ENCODE data around the gene MICOS13.
A peak's percentile ranks its signal among the peaks of the same experiment; 100 is the strongest.
"Not testable (repeated sequence)": the region's sequence is repeated elsewhere in the genome, so short reads cannot be mapped to it uniquely, and the experiment has no call there.

The MICOS13 gene

DNA sequence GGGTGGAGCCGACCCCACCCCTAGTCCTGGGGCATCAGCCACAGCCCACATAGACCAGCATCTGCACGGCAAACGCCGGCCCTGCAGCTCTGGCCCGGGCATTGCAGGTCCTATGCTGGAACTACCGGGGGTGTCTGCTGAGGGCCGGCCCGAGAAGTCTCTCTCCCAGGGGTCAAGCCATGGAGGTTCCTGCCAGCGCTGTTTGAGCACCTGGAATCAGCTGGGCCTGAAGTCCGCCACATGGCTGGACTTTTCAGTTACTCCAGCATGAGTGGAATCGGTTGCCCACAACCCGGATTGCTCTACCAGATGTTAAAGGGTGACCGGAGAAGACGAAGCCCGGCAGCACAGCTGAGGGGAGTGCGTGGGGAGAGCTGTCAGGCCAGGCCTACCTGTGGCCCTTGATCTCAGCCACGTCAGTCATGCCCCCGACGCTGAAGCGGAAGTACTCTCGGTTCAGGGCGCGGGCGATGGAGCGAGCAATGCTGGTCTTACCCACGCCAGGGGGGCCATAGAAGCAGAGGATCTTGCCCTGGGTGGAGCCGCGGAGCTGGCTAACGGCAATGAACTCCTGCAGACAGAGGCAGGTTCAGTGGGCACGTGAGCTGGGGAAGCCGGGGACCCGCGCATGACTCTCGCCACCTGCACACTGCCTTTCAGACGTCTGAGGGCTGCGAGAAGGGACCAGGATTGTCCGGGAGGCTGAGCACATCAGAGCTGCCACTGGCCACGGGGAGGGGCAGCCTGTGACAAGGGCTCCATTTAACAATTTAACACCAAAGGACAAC, 18.5 kb upstream of the MICOS13 start:
- no peak for DNase-seq

DNA sequence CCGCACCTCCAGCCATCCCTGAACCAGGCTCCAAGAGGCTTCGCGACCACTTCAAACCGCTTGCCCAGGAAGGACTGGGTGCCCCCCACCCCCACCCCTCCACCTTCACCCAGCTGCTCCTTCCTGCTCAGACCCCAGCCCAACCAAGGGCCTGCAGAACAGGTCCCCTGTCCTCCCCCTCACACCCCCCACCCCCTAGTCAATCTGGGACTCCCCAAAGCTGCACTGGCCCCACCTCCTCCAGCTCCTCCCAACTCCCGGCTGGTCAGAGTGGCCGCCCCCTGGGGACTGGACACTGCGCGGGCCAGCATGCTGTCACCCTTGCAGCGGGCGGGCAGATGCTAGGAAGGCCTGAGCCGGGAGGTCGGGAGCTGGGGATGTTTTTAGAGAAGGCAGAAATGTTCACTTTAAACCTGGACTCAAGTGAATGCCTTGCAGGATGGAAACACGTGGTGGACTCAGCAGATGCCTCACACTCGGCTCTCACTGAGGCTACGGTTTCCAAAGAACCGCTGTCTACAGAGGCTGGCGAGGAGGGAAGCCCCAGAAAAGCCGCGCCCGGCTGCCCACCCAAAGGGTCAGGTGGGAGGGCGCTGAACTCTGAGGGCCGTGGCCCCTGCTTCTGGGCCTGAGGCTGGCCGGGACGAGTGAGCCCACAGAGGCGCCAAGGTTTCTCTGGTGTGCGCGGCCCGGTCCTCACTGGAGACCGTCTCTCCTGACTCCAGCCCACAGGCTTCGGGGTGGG, 17.7 kb upstream of the MICOS13 start:
- no peak for DNase-seq

GRCh38 chr19:5697022-5697889, 16.9 kb upstream of the MICOS13 start:
- no peak for DNase-seq

GRCh38 chr19:5696196-5697021, 16.1 kb upstream of the MICOS13 start:
- DNase-seq: no peak

- DNase-seq: no peak
These were observed 15.4 kb upstream of the MICOS13 start for GRCh38 chr19:5695649-5696195.

GRCh38 chr19:5694956-5695648, 14.8 kb upstream of the MICOS13 start:
- DNase-seq: no peak

- no peak for DNase-seq
These were observed 14.0 kb upstream of the MICOS13 start for GRCh38 chr19:5694167-5694955.

GRCh38 chr19:5693195-5694166, 13.2 kb upstream of the MICOS13 start:
- DNase-seq: no peak

DNA sequence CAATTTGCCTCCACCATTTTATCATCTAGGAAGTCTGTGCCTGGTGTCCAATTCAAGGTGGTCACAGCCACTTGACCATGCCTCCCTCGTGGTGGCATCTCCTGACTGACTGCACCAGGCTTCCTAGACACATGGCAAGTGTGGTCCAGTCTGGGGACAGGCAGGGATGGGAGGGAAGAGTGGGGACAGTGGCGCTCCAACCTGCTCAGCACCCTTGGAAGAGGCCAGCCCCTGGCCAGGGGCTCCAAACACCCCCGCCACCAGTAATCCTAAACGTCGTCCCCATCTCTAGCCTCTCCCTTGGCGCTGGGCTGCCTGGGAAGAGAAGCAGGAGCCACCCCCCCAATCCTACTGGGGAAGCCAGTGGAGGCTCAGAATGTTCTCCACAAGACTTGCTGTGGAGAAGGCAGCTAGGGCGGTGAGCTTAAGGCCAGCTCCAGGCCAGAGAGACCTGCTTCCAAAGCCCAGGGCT, 12.4 kb upstream of the MICOS13 start:
- DNase-seq: no peak

DNA sequence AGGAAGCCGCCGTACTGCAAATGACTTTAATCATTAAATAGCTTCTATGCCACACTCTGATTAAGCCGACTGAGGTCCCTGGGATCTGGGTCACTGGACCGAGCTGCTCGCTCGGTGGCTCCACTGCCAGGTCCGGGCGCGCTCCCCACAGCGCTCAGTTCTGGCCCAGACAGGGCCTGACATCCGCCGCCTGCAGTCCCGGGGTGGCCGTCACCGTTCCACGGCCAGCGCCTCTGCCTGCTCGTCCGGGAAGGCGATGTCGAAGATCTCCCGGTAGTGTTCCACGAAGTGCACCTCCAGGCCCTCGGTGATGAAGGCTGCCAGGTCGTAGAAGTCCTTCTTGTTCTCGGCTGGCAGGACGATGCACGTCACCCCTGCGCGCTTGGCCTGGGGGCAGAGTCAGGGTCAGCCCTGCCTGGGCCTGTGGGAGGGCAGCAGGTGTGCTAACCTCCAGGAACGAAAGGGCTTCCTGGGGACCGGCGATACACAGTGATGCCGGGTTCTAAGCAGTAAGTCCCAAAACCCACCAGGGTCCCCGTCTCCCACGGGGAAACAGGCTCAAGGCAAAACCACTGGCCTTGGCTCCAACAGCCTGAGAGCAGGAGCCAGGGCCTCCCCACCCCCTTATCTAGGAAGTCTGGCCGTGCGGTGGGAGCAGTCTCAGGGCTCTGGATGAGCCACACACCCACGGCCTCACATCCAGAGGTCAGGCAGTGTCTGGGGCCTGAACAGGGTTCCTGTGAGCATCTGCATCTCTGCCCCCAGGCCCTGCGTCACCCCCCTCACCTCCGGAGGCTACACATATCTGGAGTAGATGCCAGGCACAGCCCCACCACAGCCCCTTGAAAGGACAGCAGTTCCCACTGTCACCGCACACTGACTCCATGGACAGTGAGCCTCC, 11.8 kb upstream of the MICOS13 start:
- no peak for DNase-seq

DNA sequence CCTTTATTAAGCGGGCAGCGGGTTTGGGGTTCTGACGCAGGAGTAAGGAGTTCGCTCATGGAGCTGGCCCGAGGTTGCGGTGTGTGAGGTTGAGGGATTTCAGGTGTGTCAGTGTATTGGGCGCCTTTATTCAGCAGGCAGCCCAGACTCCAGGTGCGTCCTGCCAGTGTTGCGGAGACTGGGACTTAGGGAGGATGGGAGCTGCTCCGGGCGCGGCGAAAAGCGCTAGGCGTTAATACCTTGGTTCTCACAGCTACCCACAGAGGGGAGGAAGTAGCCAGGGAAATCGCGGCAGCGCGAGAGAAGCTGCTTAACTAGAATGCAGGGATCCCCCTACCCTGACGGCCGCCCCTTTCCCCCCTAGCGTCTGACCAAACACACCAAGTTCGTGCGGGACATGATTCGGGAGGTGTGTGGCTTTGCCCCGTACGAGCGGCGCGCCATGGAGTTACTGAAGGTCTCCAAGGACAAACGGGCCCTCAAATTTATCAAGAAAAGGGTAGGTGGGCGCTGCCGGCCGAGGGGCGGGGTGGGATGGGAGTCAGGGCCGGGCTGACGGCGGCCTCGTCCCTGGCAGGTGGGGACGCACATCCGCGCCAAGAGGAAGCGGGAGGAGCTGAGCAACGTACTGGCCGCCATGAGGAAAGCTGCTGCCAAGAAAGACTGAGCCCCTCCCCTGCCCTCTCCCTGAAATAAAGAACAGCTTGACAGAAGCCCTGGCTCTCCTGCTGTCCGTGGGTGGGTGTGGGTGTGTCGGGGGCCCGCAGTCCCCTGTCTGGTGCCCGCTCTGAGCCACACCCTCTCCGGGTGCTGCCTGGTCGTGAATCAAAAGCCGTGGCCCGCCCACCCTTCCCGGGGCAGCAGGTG, 10.9 kb upstream of the MICOS13 start:
- DNase-seq: no peak

DNA sequence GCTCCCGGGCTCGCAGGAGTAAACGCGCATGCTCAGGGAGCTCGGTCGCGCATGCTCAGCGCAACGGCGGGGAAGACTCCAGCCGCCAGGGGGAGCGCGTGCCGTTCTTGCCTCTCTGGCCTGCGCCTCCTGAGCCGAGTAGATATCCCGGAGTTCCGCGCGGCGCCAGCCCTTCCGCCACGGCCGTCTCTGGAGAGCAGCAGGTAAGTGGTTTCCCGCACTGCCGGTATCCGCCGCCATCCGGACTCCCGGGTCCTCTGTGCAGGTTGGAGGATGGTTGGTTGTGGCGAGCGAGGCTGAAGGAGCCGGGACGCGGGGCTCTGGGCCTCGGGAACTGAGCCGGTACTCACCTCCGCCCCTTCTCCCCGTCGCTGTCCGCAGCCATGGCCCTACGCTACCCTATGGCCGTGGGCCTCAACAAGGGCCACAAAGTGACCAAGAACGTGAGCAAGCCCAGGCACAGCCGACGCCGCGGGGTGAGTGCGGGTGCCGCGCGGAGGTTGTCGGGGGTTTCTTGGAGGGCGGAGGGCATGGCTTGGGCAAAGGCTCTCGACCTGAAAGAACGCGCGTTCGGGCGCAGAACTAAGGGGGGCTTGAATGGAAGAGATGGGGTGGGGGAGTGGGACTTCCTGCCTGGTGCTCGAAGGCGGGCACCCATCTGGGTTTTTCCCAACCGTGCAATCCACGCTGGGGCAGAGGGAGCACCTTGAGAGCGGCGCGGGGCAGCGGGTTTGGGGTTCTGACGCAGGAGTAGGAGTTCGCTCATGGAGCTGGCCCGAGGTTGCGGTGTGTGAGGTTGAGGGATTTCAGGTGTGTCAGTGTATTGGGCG, 10.0 kb upstream of the MICOS13 start, which contains the start of gene RPL36:
Gene RPL36, plus strand, starts transcription at position 171 of the 830 bp plus-strand sequence. Its CDS starts 213 bp downstream, at position 384.
- DNase-seq: peak; percentile 96

GRCh38 chr19:5688262-5688881, 8.1 kb upstream of the MICOS13 start:
- DNase-seq: not testable (repeated sequence)

GRCh38 chr19:5687360-5688198, 7.3 kb upstream of the MICOS13 start:
- DNase-seq: no peak
